22Rv1 (cell line): ENCODE measurements around the gene TTLL7.

Experiments
- ZFX ChIP-seq: fragments of 450-650 bp; IDR thresholded peaks from 2 replicates; pipeline ENCODE4 v1.6.1; 2017; ENCODE audit warnings: antibody characterized with exemption, borderline replicate concordance
- TF ChIP-seq, protein P1 (sequence below): fragments of 450-650 bp; IDR thresholded peaks from 2 replicates; pipeline ENCODE4 v1.5.1; 2017; ENCODE audit warnings: mild to moderate bottlenecking

DNA sequence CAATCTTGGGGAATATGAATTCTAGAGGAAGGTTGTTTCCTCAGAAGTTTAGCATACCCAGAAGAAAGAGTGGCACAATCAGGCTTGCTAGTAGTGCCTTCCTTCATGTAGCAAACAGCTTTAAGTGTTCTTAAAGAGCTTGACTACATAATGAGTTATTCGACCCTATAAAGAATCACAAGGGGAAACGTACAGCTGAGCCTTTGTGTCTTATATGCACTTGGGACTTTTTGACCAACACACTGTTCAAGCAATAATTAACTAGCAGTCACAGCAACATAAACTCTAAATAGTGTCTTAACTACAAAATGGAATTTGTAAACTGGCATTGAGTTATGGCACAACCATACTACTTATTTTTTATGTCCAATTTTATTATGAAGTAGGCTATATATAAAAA, 86.1 kb downstream of the TTLL7 start:
- TF ChIP-seq, protein P1, sequence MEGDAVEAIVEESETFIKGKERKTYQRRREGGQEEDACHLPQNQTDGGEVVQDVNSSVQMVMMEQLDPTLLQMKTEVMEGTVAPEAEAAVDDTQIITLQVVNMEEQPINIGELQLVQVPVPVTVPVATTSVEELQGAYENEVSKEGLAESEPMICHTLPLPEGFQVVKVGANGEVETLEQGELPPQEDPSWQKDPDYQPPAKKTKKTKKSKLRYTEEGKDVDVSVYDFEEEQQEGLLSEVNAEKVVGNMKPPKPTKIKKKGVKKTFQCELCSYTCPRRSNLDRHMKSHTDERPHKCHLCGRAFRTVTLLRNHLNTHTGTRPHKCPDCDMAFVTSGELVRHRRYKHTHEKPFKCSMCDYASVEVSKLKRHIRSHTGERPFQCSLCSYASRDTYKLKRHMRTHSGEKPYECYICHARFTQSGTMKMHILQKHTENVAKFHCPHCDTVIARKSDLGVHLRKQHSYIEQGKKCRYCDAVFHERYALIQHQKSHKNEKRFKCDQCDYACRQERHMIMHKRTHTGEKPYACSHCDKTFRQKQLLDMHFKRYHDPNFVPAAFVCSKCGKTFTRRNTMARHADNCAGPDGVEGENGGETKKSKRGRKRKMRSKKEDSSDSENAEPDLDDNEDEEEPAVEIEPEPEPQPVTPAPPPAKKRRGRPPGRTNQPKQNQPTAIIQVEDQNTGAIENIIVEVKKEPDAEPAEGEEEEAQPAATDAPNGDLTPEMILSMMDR: no peak
- no peak for TF ChIP-seq ZFX
